Fibroblast of mammary gland (primary cell): ENCODE data around the gene PLEKHG5.
"Not testable (repeated sequence)": the region's sequence is repeated elsewhere in the genome, so short reads cannot be mapped to it uniquely, and the experiment has no call there.

Experiments used
- DNase-seq: peaks from one replicate; pipeline ENCODE4 v3.0.0-alpha.2; 2010; ENCODE audit warnings: low read depth
- H3K4me3 ChIP-seq: 2 replicates; pipeline ENCODE4 v1.5.1; 2011; ENCODE audit warnings: low read depth, mild to moderate bottlenecking, low read length, moderate library complexity; ENCODE audit not compliant: control insufficient read depth
- CTCF ChIP-seq: conservative IDR thresholded peaks from 2 replicates; pipeline ENCODE4 v1.5.1; 2011; ENCODE audit warnings: low read depth, low read length, inconsistent platforms; ENCODE audit not compliant: control insufficient read depth, insufficient read depth

PLEKHG5 gene

GRCh38 chr1:6448749-6449631 is 42.5 kb downstream of the PLEKHG5 start:
- TF ChIP-seq CTCF = no peak
- no peak for DNase-seq
- H3K4me3 ChIP-seq = no peak overlapping the region

- no peak for DNase-seq
- no peak overlapping the region for H3K4me3 ChIP-seq
- no peak for TF ChIP-seq CTCF
Measured at GRCh38 chr1:6447818-6448748, 43.4 kb downstream of the PLEKHG5 start.

- no peak for TF ChIP-seq CTCF
- DNase-seq = no peak
Measured at GRCh38 chr1:6447016-6447817, 44.2 kb downstream of the PLEKHG5 start.

GRCh38 chr1:6446665-6447015 is 44.8 kb downstream of the PLEKHG5 start:
- DNase-seq = no peak
- H3K4me3 ChIP-seq = no peak overlapping the region
- no peak for TF ChIP-seq CTCF

More at GRCh38 chr1:6447016-6447817, 44.2 kb downstream of the PLEKHG5 start:
- no peak overlapping the region for H3K4me3 ChIP-seq

GRCh38 chr1:6445929-6446328 is 45.5 kb downstream of the PLEKHG5 start:
- DNase-seq = not testable (repeated sequence)

GRCh38 chr1:6445062-6445763 is 46.3 kb downstream of the PLEKHG5 start:
- DNase-seq = peak; percentile 26
- H3K4me3 ChIP-seq = no peak overlapping the region
- peak; percentile 41 for TF ChIP-seq CTCF

More at GRCh38 chr1:6445929-6446328, 45.5 kb downstream of the PLEKHG5 start:
- H3K4me3 ChIP-seq = not testable (repeated sequence)
